Astrocyte of the spinal cord (primary cell): ENCODE data around the gene SAMD1.

Experiments used
- DNase-seq: peaks from one replicate; pipeline ENCODE4 v3.0.0; 2011; ENCODE audit warnings: low read depth, low spot score
- H3K4me3 ChIP-seq: 2 replicates; pipeline ENCODE4 v1.5.1; 2011; ENCODE audit warnings: low read depth, mild to moderate bottlenecking, low read length, moderate library complexity
- in situ Hi-C: cut with HindIII; loops from 2 replicates; pipeline ENCODE4 v1.10.0; 2017; ENCODE audit warnings: low sequenced_read_pairs
- TF ChIP-seq, protein P1 (sequence below): IDR thresholded peaks from 2 replicates; pipeline ENCODE4 v1.5.1; 2012; ENCODE audit warnings: low read depth, mild to moderate bottlenecking, low read length, inconsistent platforms

Gene SAMD1

GRCh38 chr19:14127929-14128509 is 37.5 kb upstream of the SAMD1 start:
- in situ Hi-C loops, result no loop called here
- DNase-seq, result no peak
- H3K4me3 ChIP-seq, result no peak overlapping the region
- TF ChIP-seq, protein P1, sequence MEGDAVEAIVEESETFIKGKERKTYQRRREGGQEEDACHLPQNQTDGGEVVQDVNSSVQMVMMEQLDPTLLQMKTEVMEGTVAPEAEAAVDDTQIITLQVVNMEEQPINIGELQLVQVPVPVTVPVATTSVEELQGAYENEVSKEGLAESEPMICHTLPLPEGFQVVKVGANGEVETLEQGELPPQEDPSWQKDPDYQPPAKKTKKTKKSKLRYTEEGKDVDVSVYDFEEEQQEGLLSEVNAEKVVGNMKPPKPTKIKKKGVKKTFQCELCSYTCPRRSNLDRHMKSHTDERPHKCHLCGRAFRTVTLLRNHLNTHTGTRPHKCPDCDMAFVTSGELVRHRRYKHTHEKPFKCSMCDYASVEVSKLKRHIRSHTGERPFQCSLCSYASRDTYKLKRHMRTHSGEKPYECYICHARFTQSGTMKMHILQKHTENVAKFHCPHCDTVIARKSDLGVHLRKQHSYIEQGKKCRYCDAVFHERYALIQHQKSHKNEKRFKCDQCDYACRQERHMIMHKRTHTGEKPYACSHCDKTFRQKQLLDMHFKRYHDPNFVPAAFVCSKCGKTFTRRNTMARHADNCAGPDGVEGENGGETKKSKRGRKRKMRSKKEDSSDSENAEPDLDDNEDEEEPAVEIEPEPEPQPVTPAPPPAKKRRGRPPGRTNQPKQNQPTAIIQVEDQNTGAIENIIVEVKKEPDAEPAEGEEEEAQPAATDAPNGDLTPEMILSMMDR, result no peak

GRCh38 chr19:14127176-14127575 is 36.6 kb upstream of the SAMD1 start:
- DNase-seq, result no peak
- in situ Hi-C loops, result no loop called here
- TF ChIP-seq, protein P1, result no peak
- H3K4me3 ChIP-seq, result no peak overlapping the region

DNA sequence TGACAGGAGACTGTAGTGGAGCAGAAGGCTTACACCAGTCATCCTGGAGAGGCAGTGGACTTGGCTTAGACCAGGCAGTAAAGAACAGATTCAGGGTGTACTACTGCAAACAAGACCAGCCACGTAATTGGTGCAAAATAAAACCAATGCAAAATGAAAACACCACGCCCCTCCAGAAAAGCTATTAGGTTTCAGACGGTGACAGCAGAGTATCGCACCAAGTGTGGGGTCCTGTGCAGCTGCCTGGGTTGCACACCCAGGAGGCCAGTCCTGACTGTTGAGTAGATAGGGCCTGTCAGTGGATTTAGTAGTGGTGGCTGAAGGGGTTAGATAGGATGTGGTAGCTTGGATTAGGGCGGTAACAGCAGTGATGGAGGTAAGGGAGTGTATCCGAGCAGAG is 32.4 kb upstream of the SAMD1 start:
- in situ Hi-C loops, result no loop called here
- TF ChIP-seq, protein P1, result no peak
- DNase-seq, result no peak
- H3K4me3 ChIP-seq, result no peak overlapping the region

DNA sequence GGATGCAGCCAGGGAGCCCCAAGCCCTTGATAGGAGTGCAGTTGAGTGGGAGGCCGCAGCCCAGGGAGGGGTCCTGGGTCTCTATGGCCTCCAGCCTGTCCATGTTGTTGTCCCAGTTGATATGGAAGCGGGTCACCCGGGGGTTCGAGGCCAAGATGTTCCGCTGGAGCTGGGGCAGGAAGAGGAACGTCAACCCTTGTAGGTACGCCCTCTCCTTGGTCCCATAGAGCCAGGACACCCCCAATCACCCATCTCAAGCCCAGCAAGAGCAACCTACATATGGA is 29.9 kb upstream of the SAMD1 start:
- TF ChIP-seq, protein P1, result no peak
- in situ Hi-C loops, result no loop called here
- DNase-seq, result no peak
- H3K4me3 ChIP-seq, result no peak overlapping the region

DNA sequence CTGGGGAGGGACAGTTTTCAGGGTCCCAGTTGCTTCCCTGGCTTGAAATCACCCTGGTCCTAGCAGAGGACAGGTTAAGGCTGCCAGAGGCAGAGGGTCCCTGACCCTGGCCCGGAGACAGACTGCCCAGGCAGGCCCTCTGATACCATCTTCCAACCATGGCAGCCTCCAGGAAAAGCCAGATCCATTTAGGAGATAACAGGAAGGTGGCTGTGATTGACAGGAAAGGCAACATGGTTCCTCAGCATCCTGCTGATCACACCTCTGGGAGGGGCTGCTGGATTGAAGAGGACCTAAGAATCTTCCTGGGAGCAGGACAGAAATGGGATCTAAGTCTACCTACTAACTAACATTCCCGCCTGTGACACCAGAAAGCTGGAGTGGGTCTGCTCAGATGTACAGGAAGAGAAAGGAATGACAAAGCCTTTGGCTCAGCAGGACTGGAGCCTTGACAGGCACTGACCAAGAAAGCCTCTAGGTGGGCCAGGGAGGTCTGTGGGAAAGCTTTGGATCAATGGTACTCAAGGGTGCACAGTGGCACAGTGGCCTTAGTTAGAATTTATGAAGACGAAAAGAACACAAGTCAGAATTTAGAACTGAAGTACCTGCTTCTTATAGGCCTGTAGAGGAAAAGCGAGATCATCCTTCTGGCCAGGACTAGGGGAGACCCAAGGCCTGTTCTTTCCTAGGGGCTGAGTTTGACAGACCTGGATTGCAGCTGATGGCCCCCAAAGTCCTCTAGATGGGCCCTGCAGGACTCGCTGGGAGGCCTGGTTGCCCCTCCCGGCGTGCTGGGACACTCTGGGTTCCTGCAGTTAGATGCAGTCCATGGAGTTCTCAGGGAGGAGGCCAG is 29.3 kb upstream of the SAMD1 start:
- TF ChIP-seq, protein P1, result no peak
- in situ Hi-C loops, result no loop called here
- DNase-seq, result no peak

DNA sequence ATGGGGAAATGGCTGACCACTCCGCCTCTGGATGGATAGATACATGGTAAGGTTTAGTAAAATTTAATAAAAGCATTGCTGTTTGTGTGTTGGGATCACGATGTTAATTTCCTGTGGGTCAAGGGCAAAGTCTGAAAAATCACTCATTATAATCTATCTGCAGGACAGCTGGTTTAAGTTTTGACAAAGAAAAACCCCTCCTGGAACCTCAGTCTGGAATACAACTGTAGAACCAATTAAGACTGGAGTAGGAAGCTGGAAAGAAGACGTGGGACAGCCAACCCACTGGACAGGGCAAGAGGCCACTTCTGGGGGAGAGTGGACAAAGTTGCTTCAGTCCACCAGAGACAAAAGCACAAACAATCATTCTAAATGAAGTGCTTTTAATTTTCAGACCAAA is 28.6 kb upstream of the SAMD1 start:
- in situ Hi-C loops, result no loop called here
- TF ChIP-seq, protein P1, result no peak
- H3K4me3 ChIP-seq, result no peak overlapping the region
- DNase-seq, result no peak

More for the DNA sequence above, 29.3 kb upstream of the SAMD1 start:
- H3K4me3 ChIP-seq, result no peak overlapping the region
